Smooth muscle cell (in vitro differentiated cells): ENCODE measurements around the gene GRAMD4. TPM values are rescaled to one million over a fixed set of nuclear protein-coding genes. Genes with fewer than 3 reads are reported as not detected.

Experiments used
- DNase-seq: peaks from one replicate; lab custom pipeline; 2025; ENCODE audit not compliant: unreplicated experiment; lab: John Stamatoyannopoulos, UW
- H2AFZ ChIP-seq: fragments of 200-600 bp; sonication (generic); 2 replicates; pipeline ENCODE4 v1.6.0; 2016; ENCODE audit warnings: antibody characterized with exemption, low read depth, mild to moderate bottlenecking
- H3F3A ChIP-seq: fragments of 200-600 bp; sonication (generic); 2 replicates; pipeline ENCODE4 v1.6.0; 2017; ENCODE audit warnings: antibody characterized with exemption, low read depth
- H3K27ac ChIP-seq: fragments of 200-600 bp; sonication (generic); 2 replicates; pipeline ENCODE4 v1.5.1; 2016; ENCODE audit warnings: low read depth, mild to moderate bottlenecking
- H3K27me3 ChIP-seq: fragments of 200-600 bp; sonication (generic); 2 replicates; pipeline ENCODE4 v1.6.1; 2016; ENCODE audit warnings: low read depth, mild to moderate bottlenecking
- H3K36me3 ChIP-seq: fragments of 200-600 bp; sonication (generic); 2 replicates; pipeline ENCODE4 v1.5.1; 2016; ENCODE audit warnings: low read depth
- H3K4me1 ChIP-seq: fragments of 200-600 bp; sonication (generic); 2 replicates; pipeline ENCODE4 v1.5.1; 2016; ENCODE audit warnings: low read depth
- H3K4me2 ChIP-seq: fragments of 200-600 bp; sonication (generic); 2 replicates; pipeline ENCODE4 v1.6.0; 2016; ENCODE audit warnings: mild to moderate bottlenecking
- H3K4me3 ChIP-seq: fragments of 200-600 bp; sonication (generic); 2 replicates; pipeline ENCODE4 v1.5.1; 2016; ENCODE audit warnings: mild to moderate bottlenecking
- H3K79me2 ChIP-seq: fragments of 200-600 bp; sonication (generic); 2 replicates; pipeline ENCODE4 v1.6.0; 2016; ENCODE audit warnings: low read depth, mild to moderate bottlenecking
- H3K9ac ChIP-seq: fragments of 200-600 bp; sonication (generic); 2 replicates; pipeline ENCODE4 v1.6.0; 2016; ENCODE audit warnings: low read depth
- H3K9me3 ChIP-seq: fragments of 200-600 bp; sonication (generic); replicated peaks from 2 replicates; pipeline ENCODE4 v1.5.1; 2016; ENCODE audit warnings: low read depth
- H4K20me1 ChIP-seq: fragments of 200-600 bp; sonication (generic); 2 replicates; pipeline ENCODE4 v1.6.0; 2016; ENCODE audit warnings: low read depth
- CTCF ChIP-seq: fragments of 200-600 bp; sonication (generic); IDR thresholded peaks from 2 replicates; pipeline ENCODE4 v1.5.1; 2017; ENCODE audit warnings: borderline replicate concordance, mild to moderate bottlenecking, antibody characterized with exemption; ENCODE audit not compliant: insufficient read depth, poor library complexity, severe bottlenecking
- WGBS: methylation state at CpG from one replicate; pipeline ENCODE4 v1.1.7; 2016; ENCODE audit warnings: low lambda C conversion rate; 5-methylcytosine and 5-hydroxymethylcytosine counted together
- polyA plus RNA-seq: library from polyadenylated mRNA; unstranded; fragments of >200 nt; fragmentation: Nextera tagmentation; extraction: Ambion mirVana; gene quantifications from 2 replicates; pipeline ENCODE4 v1.2.1, GENCODE V29; 2016
- total RNA-seq: library from RNA; depleted of rRNA; stranded (reverse); fragments of >200 nt; gene quantifications from 2 replicates; pipeline ENCODE4 v1.2.3, GENCODE V29; 2014

Gene GRAMD4
- total and polyA plus RNA-seq, 2 experiments from 2014 or later, result 14.5 to 16.6 TPM

GRCh38 chr22:46606886-46607285 lies 13.3 kb upstream of the GRAMD4 start:
- Histone ChIP-seq H3F3A (no peaks in the 10 kb centered on the region), H3K36me3 (no peaks in the 10 kb centered on the region), H3K4me2 (no peak overlapping the region), H2AFZ (no peak overlapping the region), H4K20me1 (peaks cover 41% of the 10 kb centered on the region), H3K4me1 (peaks cover 6% of the 10 kb centered on the region), H3K4me3 (no peak overlapping the region), H3K9me3 (no peaks in the 10 kb centered on the region), H3K79me2 (no peaks in the 10 kb centered on the region), H3K9ac (no peak overlapping the region), H3K27me3 (no peaks in the 10 kb centered on the region), H3K27ac (no peak overlapping the region)
- TF ChIP-seq CTCF, result no peak
- no peak for DNase-seq
- WGBS, result 88% methylated on average over 9 of the region's 9 CpGs

GRCh38 chr22:46607483-46608114 lies 12.6 kb upstream of the GRAMD4 start:
- DNase-seq, result no peak
- Histone ChIP-seq H4K20me1 (peaks cover 48% of the 10 kb centered on the region), H3K9ac (no peak overlapping the region), H3K9me3 (no peaks in the 10 kb centered on the region), H3F3A (no peaks in the 10 kb centered on the region), H3K27ac (no peak overlapping the region), H3K36me3 (no peaks in the 10 kb centered on the region), H3K4me3 (no peak overlapping the region), H3K4me2 (no peak overlapping the region), H3K27me3 (no peaks in the 10 kb centered on the region), H3K4me1 (peaks cover 6% of the 10 kb centered on the region), H2AFZ (no peak overlapping the region), H3K79me2 (no peaks in the 10 kb centered on the region)
- WGBS, result 97% methylated on average over 27 of the region's 27 CpGs
- TF ChIP-seq CTCF, result no peak

- Histone ChIP-seq H4K20me1 (peaks cover 58% of the 10 kb centered on the region), H3K27me3 (no peaks in the 10 kb centered on the region), H2AFZ (no peak overlapping the region), H3K9ac (no peak overlapping the region), H3K4me2 (no peak overlapping the region), H3K4me1 (peaks cover 6% of the 10 kb centered on the region), H3F3A (no peaks in the 10 kb centered on the region), H3K4me3 (no peak overlapping the region), H3K79me2 (no peaks in the 10 kb centered on the region), H3K9me3 (no peaks in the 10 kb centered on the region), H3K27ac (no peak overlapping the region), H3K36me3 (no peaks in the 10 kb centered on the region)
- 96% methylated on average over 17 of the region's 17 CpGs for WGBS
- TF ChIP-seq CTCF, result no peak
- DNase-seq, result no peak
These were observed 11.0 kb upstream of the GRAMD4 start for GRCh38 chr22:46609175-46609690.

GRCh38 chr22:46609724-46610201 lies 10.4 kb upstream of the GRAMD4 start:
- Histone ChIP-seq H3K4me2 (no peak overlapping the region), H3K27me3 (no peaks in the 10 kb centered on the region), H3K27ac (no peak overlapping the region), H3K9ac (no peak overlapping the region), H3K36me3 (no peaks in the 10 kb centered on the region), H3K4me1 (peaks cover 6% of the 10 kb centered on the region), H3K79me2 (no peaks in the 10 kb centered on the region), H3K4me3 (no peak overlapping the region), H3F3A (no peaks in the 10 kb centered on the region), H4K20me1 (peaks cover 58% of the 10 kb centered on the region), H3K9me3 (no peaks in the 10 kb centered on the region), H2AFZ (no peak overlapping the region)
- TF ChIP-seq CTCF, result no peak
- no peak for DNase-seq
- WGBS, result 94% methylated on average over 12 of the region's 14 CpGs
